ENCODE results near the gene EIF2B2.

The EIF2B2 gene

DNA sequence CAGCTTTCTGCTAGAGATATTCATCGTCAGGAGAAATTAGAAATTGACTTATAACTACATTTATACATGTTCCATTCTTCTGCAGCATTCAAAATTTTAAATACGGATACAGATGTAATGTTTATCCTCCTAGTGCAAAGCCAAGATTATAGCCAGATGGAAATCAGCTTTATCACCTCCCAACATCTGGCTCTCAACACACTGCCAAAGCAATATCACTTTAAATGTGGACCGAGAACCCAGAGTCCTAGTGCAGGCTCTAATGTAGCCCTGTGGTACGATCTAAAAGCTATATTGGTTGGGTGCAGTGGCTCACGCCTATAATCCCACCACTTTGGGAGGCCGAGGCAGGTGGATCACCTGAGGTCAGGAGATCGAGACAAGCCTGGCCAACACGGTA is 42.0 kb downstream of the EIF2B2 start:
- DNase-seq (ENCODE audit: low read depth): no peak

DNA sequence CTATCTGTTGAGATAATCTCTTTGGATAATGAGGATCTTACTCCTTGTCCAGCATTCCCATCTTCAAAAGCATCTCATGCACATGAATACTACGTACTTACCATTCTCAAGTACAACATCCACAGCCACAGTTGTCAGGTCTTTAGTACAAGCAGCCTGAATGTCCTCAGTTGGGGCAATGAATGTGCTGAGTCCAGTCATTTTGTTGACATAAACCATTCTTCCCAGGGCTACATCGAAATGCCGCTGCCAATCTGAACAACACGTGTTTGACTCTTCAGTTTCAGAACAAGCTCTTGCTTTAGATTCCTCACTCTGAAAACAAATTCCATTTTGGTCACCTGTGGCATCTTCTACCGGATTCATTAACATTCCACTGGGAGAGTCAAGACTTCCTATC is 43.6 kb downstream of the EIF2B2 start:
- no peak for DNase-seq (ENCODE audit: low read depth)

DNA sequence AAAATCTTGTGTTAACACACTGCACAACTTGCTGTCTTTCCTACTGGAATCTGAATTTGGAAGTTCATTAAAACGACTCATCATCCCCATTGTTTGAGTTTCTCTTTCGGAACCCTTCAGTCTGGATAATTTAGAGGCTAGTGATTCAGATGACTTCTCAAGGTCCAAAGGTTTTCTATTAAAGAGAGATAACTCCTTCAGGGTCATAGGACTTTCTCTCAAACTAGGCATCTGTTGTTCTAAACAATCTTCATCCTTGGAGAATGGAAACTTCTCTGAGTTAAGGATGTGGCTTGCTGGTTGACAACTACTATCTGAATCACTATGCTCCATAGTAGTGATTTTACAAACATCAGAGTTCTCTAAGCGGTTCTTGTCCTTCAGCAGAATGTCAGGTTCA is 44.2 kb downstream of the EIF2B2 start:
- DNase-seq (ENCODE audit: low read depth): no peak

DNA sequence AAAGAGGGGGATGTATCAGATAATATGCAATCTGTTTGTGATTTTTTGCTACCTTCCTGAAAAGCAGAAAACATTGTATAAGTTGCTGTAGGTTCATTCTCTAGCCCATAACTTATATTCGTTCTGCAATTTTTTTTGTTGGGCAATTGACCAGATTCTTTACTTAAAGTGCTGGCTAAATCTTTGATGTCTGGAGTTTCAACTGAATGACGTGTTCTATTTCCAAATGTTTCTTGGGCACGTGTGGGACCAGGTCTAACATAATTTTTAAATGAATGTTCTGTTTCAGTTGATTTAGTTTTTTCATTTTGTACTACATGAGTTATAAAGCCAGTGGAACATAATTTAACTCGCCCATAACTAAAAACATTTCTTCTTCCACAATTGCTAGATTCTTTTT is 44.8 kb downstream of the EIF2B2 start:
- no peak for DNase-seq (ENCODE audit: low read depth)

DNA sequence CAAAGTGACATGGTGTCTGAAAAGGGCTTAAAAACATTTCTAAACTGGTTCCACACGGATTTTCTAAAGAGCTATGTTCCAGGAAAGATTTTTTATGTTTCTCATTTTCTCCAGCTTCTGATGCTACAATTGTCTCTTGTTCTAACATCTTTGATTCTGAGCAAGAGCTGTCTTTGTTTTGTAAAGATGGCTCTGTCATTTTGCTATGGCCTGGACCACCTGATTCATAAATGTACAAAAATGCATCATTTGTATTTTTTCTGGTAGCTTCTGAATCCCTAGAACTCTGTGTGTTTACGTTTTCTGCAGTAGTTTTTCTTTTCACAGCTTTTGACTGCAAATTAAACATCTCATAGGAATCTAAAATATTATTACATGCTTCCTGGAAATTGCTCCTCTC is 45.4 kb downstream of the EIF2B2 start:
- no peak for DNase-seq (ENCODE audit: low read depth)

DNA sequence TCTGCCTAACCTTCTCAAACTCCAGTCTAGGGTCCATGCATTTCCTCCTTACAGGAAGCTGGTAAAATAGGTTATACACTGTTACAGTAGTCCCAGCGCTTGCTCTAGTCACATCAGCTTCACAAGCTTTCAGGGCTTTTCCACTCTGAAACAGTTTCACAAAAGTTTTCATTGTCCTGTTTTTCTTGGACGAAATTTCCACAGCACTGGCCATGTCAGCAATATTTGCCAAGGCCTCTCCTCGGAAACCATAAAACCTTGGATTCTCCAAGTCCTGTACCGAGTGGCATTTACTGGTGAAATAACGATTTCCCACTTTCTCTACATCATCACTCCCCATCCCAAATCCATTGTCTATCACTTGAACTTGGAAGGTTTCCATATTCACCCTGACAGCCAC is 46.4 kb downstream of the EIF2B2 start:
- DNase-seq (ENCODE audit: low read depth): no peak

DNA sequence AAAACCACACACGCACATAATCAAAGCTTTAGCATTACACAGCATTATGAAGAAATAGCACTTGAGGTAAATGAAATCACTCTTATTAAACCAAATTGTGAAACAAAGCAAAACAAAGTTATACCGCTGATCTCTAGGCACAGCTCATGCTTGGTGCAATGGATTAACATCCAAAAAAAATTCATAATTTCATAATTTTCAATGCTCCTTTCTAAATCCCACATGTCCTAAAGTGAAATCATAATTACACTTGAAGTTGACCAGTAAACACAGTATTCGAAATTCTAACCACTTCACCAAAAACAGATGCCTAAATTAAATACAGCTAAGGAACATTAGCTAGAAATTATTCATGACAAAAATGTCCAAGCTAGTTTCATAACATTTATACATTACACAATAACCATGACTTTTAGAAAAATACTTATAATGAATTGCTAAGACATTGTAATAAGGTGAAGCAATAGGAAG is 47.0 kb downstream of the EIF2B2 start:
- peak; percentile 59 for DNase-seq (ENCODE audit: low read depth)

DNA sequence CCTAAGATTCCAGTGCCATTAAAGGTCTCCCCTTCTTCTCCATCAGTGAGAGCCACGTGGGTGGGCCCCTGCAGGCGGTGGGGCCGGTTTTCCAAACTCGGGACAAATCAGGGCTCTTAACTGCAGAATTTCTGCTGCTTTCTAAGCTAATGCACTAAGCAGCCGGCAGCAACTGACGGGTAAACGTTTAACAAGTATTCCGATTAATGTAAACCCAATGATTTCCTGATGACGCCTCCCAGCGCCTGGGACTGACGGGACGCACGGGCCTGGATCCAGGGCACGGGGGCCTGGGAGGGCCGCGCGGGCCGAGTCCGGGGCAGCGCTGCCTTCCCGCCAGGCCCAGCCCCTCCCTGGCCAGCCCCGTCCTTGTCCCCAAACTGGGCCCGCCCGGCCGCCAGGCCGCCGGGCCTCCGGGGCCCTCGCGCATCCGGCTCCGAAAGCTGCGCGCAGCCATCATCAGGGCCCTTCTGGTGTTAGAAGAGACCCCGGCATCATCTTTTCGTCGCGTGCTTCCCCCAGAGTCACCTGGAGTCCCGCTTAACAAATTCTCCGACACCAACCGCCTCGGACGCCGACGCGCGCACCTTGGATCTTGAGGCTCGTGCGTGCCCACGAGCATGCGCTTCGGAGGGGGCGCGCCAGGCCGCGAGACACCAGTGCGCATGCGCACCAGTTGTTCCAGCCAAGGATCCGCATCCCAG is 48.3 kb downstream of the EIF2B2 start, which contains the start of gene MLH3:
TSS of gene MLH3 (minus strand) at position 616 of the 704 bp plus-strand sequence. CDS start 1,812 bp downstream, outside the sequence.
- no peak for DNase-seq (ENCODE audit: low read depth)

DNA sequence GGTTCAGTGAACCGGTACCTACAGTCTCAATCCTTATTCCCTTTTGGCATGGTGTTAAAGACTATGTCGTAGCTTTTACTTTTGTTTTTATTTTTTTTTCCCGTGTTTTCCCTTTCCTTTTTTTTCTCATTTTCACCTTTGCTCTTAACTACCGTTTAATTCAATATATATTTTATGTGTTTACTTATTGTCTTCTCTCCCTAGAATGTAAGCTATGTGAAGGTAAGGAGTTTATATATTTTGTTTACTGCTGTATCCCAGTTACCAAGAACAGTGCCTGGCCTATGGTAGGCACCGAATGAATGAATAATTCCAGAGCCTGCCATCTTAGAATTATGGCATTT is 48.8 kb downstream of the EIF2B2 start:
- DNase-seq (ENCODE audit: low read depth): no peak

DNA sequence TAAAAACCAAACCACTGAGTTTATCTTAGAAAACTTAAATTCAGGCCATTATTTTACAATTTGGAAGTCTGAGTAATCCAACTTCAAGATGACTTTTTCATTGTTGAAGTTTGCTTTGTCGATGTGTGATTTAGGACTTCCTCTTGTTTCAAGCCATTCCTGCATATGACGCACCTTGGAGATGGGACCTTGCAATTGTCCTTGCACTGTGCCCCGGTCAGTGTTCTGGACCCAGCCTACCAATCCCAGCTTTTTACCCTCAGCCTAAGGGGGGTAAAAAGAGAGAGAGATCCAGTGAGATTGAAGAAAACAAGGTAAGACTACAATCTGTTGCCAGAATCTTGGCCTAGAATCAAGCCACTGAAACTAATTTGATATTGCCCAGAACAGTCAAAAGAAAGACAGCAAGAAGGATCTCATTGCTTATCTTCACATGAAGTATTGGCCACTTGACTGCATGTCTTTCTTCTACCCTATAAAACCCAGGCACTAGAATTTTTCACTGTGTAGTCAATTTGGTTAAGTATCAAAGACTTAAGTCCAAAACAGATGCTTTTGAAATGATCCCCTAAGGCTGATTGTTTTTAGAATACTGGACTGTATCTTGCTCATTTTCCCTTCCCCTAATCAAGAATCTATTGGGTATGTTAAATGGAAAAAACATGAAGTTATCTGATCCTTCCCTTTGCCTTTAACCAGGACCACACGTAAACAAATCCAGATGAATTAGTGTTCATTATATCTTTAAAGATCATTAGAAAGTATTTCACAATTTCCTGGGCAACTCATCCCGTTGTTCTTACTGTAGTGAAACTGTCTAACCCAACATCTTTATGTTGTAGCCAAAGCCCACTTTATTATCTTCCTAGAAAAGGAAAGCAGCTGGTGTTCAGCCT is 50.9 kb downstream of the EIF2B2 start:
- DNase-seq (ENCODE audit: low read depth): peak; percentile 28

DNA sequence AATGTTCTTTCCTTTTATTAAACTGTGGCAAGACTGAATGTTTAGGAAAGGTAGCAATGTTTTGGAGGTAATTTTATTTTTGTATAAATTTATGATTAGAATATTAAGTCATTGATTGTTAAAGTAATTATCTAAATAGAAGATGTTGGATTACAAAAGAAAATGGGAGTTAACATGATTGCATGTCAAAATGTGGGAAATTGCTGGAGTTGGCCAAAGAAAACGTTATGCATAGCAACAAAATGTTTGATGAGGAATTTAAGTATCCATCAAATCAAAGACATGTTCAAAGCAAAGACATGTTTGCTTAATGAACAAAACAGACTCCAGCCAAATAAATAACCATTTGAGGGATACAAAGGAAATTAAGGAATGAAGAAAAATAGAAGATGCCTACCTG is 51.7 kb downstream of the EIF2B2 start:
- no peak for DNase-seq (ENCODE audit: low read depth)

DNA sequence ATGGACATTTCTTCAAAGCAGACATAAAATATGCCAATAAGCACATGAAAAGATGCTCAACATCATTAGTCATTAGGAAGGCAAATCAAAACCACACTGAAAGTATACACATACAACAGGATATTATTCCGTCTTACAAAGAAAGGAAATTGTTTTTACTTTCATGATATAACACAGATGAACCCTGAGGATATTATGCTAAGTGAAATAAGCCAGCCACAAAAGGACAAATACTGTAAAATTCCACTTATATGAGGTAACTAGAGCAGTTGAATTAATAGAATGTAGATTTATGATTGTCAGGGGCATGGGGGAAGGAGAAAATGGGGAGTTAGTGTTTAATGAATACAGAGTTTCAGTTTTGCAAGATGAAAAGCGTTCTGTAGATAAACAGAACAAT is 56.9 kb downstream of the EIF2B2 start:
- DNase-seq (ENCODE audit: low read depth): no peak

DNA sequence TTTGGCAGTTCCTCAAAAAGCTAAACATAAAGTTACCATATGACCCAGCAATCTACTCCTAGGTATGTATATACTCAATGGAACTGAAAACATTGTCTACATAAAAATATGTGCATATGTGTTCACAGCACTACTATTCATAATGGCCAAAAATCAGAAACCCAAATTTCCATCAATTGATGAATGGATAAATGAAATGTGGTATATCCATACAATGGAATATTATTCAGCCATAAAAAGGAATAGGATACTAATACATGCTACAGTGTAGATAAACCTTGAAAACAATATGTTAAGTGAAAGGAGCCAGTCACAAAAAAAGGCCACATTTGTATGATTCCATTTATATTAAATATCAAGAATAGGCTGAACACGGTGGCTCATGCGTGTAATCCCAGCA is 57.7 kb downstream of the EIF2B2 start:
- no peak for DNase-seq (ENCODE audit: low read depth)

Measured in GM04503 (cell line).